GM23338 (cell line): ENCODE data around the gene CUX1. TPM values are rescaled to one million over a fixed set of nuclear protein-coding genes. Genes with fewer than 3 reads are reported as not detected.
A peak's percentile ranks its signal among the peaks of the same experiment; 100 is the strongest.

Experiments
- ATAC-seq: fragments of 200-7000 bp; cut with Tn5 transposase; 3 replicates; pipeline ENCODE4 v1.9.1; 2020
- DNase-seq: peaks from one replicate; pipeline ENCODE4 v3.0.0-alpha.2; 2015; ENCODE audit warnings: low spot score
- H2AFZ ChIP-seq: fragments of 200-600 bp; sonication (generic); 2 replicates; pipeline ENCODE4 v1.8.0; 2016; ENCODE audit warnings: antibody characterized with exemption, mild to moderate bottlenecking, moderate library complexity
- H3F3A ChIP-seq: fragments of 200-600 bp; sonication (generic); replicated peaks from 2 replicates; pipeline ENCODE4 v1.8.0; 2017; ENCODE audit warnings: antibody characterized with exemption, mixed run types, low read depth
- H3K27ac ChIP-seq: fragments of 200-600 bp; sonication (generic); 2 replicates; pipeline ENCODE4 v1.6.1; 2016; ENCODE audit warnings: low read depth
- H3K27me3 ChIP-seq: fragments of 200-600 bp; sonication (generic); 2 replicates; pipeline ENCODE4 v1.8.0; 2016; ENCODE audit warnings: mild to moderate bottlenecking, mixed run types, moderate library complexity; ENCODE audit not compliant: insufficient read depth
- H3K36me3 ChIP-seq: fragments of 200-600 bp; sonication (generic); 2 replicates; pipeline ENCODE4 v1.8.0; 2016; ENCODE audit warnings: mild to moderate bottlenecking; ENCODE audit not compliant: insufficient read depth
- H3K4me1 ChIP-seq: fragments of 200-600 bp; sonication (generic); 2 replicates; pipeline ENCODE4 v1.8.0; 2016; ENCODE audit warnings: mild to moderate bottlenecking, moderate library complexity; ENCODE audit not compliant: insufficient read depth
- H3K4me2 ChIP-seq: fragments of 200-600 bp; sonication (generic); 2 replicates; pipeline ENCODE4 v1.7.1; 2017; ENCODE audit warnings: mixed run types
- H3K4me3 ChIP-seq: fragments of 200-600 bp; sonication (generic); 2 replicates; pipeline ENCODE4 v1.6.1; 2016; ENCODE audit warnings: mixed run types
- H3K79me2 ChIP-seq: fragments of 200-600 bp; sonication (generic); replicated peaks from 2 replicates; pipeline ENCODE4 v1.8.0; 2017; ENCODE audit warnings: mild to moderate bottlenecking; ENCODE audit not compliant: insufficient read depth
- H3K9me2 ChIP-seq: fragments of 200-600 bp; sonication (generic); 2 replicates; pipeline ENCODE4 v1.8.0; 2017; ENCODE audit not compliant: insufficient read depth
- H4K20me1 ChIP-seq: fragments of 200-600 bp; sonication (generic); replicated peaks from 2 replicates; pipeline ENCODE4 v1.8.0; 2017; ENCODE audit warnings: mild to moderate bottlenecking; ENCODE audit not compliant: insufficient read depth
- H3K27ac Mint-ChIP-seq: 2 replicates; pipeline ENCODE4 v1.8.0; 2020; ENCODE audit warnings: inconsistent platforms, mild to moderate bottlenecking, moderate library complexity, mixed read lengths
- H3K27me3 Mint-ChIP-seq: 3 replicates; pipeline ENCODE4 v1.8.0; 2022; ENCODE audit warnings: low read depth, mild to moderate bottlenecking, moderate library complexity, mixed read lengths, inconsistent platforms; ENCODE audit not compliant: insufficient read depth, poor library complexity
- H3K36me3 Mint-ChIP-seq: 3 replicates; pipeline ENCODE4 v1.8.0; 2021; ENCODE audit warnings: low read depth, mild to moderate bottlenecking, inconsistent platforms, moderate library complexity, mixed read lengths
- H3K4me1 Mint-ChIP-seq: 3 replicates; pipeline ENCODE4 v1.8.0; 2020; ENCODE audit warnings: mild to moderate bottlenecking, inconsistent platforms, mixed read lengths
- H3K4me3 Mint-ChIP-seq: 3 replicates; pipeline ENCODE4 v1.8.0; 2021; ENCODE audit warnings: moderate library complexity, mild to moderate bottlenecking, inconsistent platforms, mixed read lengths
- H3K9me3 Mint-ChIP-seq: 3 replicates; pipeline ENCODE4 v1.8.0; 2020; ENCODE audit warnings: moderate library complexity, mild to moderate bottlenecking, inconsistent platforms, mixed read lengths
- CREB1 ChIP-seq: fragments of 250-450 bp; sonication (Bioruptor Pico); IDR thresholded peaks from 2 replicates; pipeline ENCODE4 v1.5.0; 2020; ENCODE audit warnings: low read depth, mild to moderate bottlenecking, moderate library complexity
- EZH2 ChIP-seq: fragments of 200-600 bp; sonication (generic); IDR thresholded peaks from one replicate; pipeline ENCODE4 v1.8.0; 2017; ENCODE audit warnings: antibody characterized with exemption, mild to moderate bottlenecking, low read depth; ENCODE audit not compliant: unreplicated experiment
- EZH2phosphoT487 ChIP-seq: fragments of 200-600 bp; sonication (generic); IDR thresholded peaks from one replicate; pipeline ENCODE4 v1.8.1; 2018; ENCODE audit warnings: antibody characterized with exemption; ENCODE audit not compliant: unreplicated experiment
- JUNB ChIP-seq: IDR thresholded peaks from one replicate; pipeline ENCODE4 v1.6.1; 2016; ENCODE audit warnings: antibody characterized with exemption; ENCODE audit not compliant: unreplicated experiment
- NANOG ChIP-seq: IDR thresholded peaks from 2 replicates; pipeline ENCODE4 v1.6.1; 2016; ENCODE audit warnings: antibody characterized with exemption, borderline replicate concordance
- POLR2AphosphoS5 ChIP-seq: IDR thresholded peaks from 2 replicates; pipeline ENCODE4 v1.6.1; 2016; ENCODE audit warnings: antibody characterized with exemption, low read depth
- STAT1 ChIP-seq: IDR thresholded peaks from one replicate; pipeline ENCODE4 v1.6.1; 2016; ENCODE audit warnings: antibody characterized with exemption; ENCODE audit not compliant: unreplicated experiment
- ZNF114 ChIP-seq: fragments of 250-450 bp; sonication (Bioruptor Pico); IDR thresholded peaks from 2 replicates; pipeline ENCODE4 v1.5.0; 2020; ENCODE audit warnings: mild to moderate bottlenecking, moderate library complexity
- ZNF331 ChIP-seq: fragments of 250-450 bp; sonication (Bioruptor Pico); IDR thresholded peaks from 2 replicates; pipeline ENCODE4 v1.5.0; 2020; ENCODE audit warnings: low read depth, mild to moderate bottlenecking, moderate library complexity
- polyA plus RNA-seq: library from polyadenylated mRNA; unstranded; fragments of >200 nt; fragmentation: Nextera tagmentation; extraction: Ambion mirVana; gene quantifications from 2 replicates; pipeline ENCODE4 v1.2.1, GENCODE V29; 2016
- total RNA-seq: library from RNA; depleted of rRNA; stranded (reverse); fragments of >200 nt; shearing (Covaris generic); gene quantifications from 2 replicates; pipeline ENCODE4 v1.2.3, GENCODE V29; 2014
- TF ChIP-seq, protein P1 (sequence below), 2 experiments: fragments of 200-600 bp in 1 of 2; sonication (generic) in 1 of 2; conservative IDR thresholded peaks; 2 replicates each; pipeline versions ENCODE4 v1.5.1 to v1.6.1; 2016 to 2017; ENCODE audit warnings: antibody characterized with exemption in 2 of 2, low read depth in 2 of 2, mild to moderate bottlenecking in 2 of 2, moderate library complexity in 1 of 2
- TF ChIP-seq, protein P2 (sequence below): fragments of 250-450 bp; sonication (Bioruptor Pico); IDR thresholded peaks from 2 replicates; pipeline ENCODE4 v1.5.0; 2020; ENCODE audit warnings: mild to moderate bottlenecking, moderate library complexity
- TF ChIP-seq, protein P3 (sequence below): IDR thresholded peaks from one replicate; pipeline ENCODE4 v1.6.1; 2018; ENCODE audit warnings: antibody characterized with exemption; ENCODE audit not compliant: unreplicated experiment
- TF ChIP-seq, protein P4 (sequence below): IDR thresholded peaks from 2 replicates; pipeline ENCODE4 v1.6.1; 2016; ENCODE audit warnings: antibody characterized with exemption

CUX1 gene
- total and polyA plus RNA-seq, 2 experiments from 2014 or later, result 49.9 to 64.0 TPM

DNA sequence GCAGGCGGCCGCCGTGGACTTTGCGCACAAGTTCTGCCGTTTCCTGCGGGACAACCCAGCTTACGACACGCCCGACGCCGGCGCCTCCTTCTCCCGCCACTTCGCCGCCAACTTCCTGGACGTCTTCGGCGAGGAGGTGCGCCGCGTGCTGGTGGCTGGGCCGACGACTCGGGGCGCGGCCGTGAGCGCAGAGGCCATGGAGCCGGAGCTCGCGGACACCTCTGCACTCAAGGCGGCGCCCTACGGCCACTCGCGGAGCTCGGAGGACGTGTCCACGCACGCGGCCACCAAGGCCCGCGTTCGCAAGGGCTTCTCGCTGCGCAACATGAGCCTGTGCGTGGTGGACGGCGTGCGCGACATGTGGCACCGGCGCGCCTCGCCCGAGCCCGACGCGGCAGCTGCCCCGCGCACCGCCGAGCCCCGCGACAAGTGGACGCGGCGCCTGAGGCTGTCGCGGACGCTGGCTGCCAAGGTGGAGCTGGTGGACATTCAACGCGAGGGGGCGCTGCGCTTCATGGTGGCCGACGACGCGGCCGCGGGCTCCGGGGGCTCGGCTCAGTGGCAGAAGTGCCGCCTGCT, 483.3 kb downstream of the CUX1 start:
- Histone ChIP-seq H2AFZ (no peak overlapping the region), H4K20me1 (peaks cover 21% of the 10 kb centered on the region), H3F3A (no peaks in the 10 kb centered on the region), H3K9me2 (no peaks in the 10 kb centered on the region), H3K27me3 (peaks cover 5% of the 10 kb centered on the region; the same call in 1 of the 2 replicates), H3K4me1 (peaks cover 8% of the 10 kb centered on the region; the same call in 1 of the 2 replicates), H3K27ac (no peak overlapping the region), H3K4me3 (0 out of 2 replicates have a peak overlapping the region, but pooled peaks have one; percentile 30), H3K4me2 (no peak overlapping the region), H3K79me2 (no peaks in the 10 kb centered on the region), H3K36me3 (no peaks in the 10 kb centered on the region)
- Mint-ChIP-seq H3K4me3 (no peak overlapping the region), H3K9me3 (no peaks in the 10 kb centered on the region), H3K27ac (no peak overlapping the region), H3K27me3 (peaks cover 18% of the 10 kb centered on the region), H3K36me3 (no peaks in the 10 kb centered on the region), H3K4me1 (peaks cover 11% of the 10 kb centered on the region)
- ATAC-seq (peak; percentile 88), DNase-seq (peak; percentile 94)
- TF ChIP-seq, protein P1, sequence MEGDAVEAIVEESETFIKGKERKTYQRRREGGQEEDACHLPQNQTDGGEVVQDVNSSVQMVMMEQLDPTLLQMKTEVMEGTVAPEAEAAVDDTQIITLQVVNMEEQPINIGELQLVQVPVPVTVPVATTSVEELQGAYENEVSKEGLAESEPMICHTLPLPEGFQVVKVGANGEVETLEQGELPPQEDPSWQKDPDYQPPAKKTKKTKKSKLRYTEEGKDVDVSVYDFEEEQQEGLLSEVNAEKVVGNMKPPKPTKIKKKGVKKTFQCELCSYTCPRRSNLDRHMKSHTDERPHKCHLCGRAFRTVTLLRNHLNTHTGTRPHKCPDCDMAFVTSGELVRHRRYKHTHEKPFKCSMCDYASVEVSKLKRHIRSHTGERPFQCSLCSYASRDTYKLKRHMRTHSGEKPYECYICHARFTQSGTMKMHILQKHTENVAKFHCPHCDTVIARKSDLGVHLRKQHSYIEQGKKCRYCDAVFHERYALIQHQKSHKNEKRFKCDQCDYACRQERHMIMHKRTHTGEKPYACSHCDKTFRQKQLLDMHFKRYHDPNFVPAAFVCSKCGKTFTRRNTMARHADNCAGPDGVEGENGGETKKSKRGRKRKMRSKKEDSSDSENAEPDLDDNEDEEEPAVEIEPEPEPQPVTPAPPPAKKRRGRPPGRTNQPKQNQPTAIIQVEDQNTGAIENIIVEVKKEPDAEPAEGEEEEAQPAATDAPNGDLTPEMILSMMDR (conservative IDR thresholded peaks at IDR 0.05; ENCODE audit: low read depth in 2 of 2), result peak; percentile 61 to 91
- no peak for TF ChIP-seq EZH2
- TF ChIP-seq CREB1 (CRISPR knock-in tag), result peak; percentile 48; the same call in 1 of the 2 replicates
- no peak for TF ChIP-seq JUNB
- TF ChIP-seq POLR2AphosphoS5, result no peak
- TF ChIP-seq ZNF331 (CRISPR knock-in tag), result no peak
- TF ChIP-seq, protein P2, sequence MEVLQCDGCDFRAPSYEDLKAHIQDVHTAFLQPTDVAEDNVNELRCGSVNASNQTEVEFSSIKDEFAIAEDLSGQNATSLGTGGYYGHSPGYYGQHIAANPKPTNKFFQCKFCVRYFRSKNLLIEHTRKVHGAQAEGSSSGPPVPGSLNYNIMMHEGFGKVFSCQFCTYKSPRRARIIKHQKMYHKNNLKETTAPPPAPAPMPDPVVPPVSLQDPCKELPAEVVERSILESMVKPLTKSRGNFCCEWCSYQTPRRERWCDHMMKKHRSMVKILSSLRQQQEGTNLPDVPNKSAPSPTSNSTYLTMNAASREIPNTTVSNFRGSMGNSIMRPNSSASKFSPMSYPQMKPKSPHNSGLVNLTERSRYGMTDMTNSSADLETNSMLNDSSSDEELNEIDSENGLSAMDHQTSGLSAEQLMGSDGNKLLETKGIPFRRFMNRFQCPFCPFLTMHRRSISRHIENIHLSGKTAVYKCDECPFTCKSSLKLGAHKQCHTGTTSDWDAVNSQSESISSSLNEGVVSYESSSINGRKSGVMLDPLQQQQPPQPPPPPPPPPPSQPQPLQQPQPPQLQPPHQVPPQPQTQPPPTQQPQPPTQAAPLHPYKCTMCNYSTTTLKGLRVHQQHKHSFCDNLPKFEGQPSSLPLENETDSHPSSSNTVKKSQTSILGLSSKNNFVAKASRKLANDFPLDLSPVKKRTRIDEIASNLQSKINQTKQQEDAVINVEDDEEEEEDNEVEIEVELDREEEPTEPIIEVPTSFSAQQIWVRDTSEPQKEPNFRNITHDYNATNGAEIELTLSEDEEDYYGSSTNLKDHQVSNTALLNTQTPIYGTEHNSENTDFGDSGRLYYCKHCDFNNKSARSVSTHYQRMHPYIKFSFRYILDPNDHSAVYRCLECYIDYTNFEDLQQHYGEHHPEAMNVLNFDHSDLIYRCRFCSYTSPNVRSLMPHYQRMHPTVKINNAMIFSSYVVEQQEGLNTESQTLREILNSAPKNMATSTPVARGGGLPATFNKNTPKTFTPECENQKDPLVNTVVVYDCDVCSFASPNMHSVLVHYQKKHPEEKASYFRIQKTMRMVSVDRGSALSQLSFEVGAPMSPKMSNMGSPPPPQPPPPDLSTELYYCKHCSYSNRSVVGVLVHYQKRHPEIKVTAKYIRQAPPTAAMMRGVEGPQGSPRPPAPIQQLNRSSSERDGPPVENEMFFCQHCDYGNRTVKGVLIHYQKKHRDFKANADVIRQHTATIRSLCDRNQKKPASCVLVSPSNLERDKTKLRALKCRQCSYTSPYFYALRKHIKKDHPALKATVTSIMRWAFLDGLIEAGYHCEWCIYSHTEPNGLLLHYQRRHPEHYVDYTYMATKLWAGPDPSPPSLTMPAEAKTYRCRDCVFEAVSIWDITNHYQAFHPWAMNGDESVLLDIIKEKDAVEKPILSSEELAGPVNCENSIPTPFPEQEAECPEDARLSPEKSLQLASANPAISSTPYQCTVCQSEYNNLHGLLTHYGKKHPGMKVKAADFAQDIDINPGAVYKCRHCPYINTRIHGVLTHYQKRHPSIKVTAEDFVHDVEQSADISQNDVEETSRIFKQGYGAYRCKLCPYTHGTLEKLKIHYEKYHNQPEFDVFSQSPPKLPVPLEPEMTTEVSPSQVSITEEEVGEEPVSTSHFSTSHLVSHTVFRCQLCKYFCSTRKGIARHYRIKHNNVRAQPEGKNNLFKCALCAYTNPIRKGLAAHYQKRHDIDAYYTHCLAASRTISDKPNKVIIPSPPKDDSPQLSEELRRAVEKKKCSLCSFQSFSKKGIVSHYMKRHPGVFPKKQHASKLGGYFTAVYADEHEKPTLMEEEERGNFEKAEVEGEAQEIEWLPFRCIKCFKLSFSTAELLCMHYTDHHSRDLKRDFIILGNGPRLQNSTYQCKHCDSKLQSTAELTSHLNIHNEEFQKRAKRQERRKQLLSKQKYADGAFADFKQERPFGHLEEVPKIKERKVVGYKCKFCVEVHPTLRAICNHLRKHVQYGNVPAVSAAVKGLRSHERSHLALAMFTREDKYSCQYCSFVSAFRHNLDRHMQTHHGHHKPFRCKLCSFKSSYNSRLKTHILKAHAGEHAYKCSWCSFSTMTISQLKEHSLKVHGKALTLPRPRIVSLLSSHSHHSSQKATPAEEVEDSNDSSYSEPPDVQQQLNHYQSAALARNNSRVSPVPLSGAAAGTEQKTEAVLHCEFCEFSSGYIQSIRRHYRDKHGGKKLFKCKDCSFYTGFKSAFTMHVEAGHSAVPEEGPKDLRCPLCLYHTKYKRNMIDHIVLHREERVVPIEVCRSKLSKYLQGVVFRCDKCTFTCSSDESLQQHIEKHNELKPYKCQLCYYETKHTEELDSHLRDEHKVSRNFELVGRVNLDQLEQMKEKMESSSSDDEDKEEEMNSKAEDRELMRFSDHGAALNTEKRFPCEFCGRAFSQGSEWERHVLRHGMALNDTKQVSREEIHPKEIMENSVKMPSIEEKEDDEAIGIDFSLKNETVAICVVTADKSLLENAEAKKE (CRISPR knock-in tag), result no peak
- no peak for TF ChIP-seq EZH2phosphoT487
- TF ChIP-seq, protein P3, sequence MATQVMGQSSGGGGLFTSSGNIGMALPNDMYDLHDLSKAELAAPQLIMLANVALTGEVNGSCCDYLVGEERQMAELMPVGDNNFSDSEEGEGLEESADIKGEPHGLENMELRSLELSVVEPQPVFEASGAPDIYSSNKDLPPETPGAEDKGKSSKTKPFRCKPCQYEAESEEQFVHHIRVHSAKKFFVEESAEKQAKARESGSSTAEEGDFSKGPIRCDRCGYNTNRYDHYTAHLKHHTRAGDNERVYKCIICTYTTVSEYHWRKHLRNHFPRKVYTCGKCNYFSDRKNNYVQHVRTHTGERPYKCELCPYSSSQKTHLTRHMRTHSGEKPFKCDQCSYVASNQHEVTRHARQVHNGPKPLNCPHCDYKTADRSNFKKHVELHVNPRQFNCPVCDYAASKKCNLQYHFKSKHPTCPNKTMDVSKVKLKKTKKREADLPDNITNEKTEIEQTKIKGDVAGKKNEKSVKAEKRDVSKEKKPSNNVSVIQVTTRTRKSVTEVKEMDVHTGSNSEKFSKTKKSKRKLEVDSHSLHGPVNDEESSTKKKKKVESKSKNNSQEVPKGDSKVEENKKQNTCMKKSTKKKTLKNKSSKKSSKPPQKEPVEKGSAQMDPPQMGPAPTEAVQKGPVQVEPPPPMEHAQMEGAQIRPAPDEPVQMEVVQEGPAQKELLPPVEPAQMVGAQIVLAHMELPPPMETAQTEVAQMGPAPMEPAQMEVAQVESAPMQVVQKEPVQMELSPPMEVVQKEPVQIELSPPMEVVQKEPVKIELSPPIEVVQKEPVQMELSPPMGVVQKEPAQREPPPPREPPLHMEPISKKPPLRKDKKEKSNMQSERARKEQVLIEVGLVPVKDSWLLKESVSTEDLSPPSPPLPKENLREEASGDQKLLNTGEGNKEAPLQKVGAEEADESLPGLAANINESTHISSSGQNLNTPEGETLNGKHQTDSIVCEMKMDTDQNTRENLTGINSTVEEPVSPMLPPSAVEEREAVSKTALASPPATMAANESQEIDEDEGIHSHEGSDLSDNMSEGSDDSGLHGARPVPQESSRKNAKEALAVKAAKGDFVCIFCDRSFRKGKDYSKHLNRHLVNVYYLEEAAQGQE, result no peak
- TF ChIP-seq NANOG, result no peak
- no peak for TF ChIP-seq ZNF114 (CRISPR knock-in tag)
- TF ChIP-seq STAT1, result no peak
- TF ChIP-seq, protein P4, sequence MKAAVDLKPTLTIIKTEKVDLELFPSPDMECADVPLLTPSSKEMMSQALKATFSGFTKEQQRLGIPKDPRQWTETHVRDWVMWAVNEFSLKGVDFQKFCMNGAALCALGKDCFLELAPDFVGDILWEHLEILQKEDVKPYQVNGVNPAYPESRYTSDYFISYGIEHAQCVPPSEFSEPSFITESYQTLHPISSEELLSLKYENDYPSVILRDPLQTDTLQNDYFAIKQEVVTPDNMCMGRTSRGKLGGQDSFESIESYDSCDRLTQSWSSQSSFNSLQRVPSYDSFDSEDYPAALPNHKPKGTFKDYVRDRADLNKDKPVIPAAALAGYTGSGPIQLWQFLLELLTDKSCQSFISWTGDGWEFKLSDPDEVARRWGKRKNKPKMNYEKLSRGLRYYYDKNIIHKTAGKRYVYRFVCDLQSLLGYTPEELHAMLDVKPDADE, result no peak
